SU-DHL-6 (cell line): ENCODE data around the gene CCNJL.
"Not testable (repeated sequence)": the region's sequence is repeated elsewhere in the genome, so short reads cannot be mapped to it uniquely, and the experiment has no call there.

Experiments used
- EZH2phosphoT487 ChIP-seq: fragments of 200-600 bp; sonication (generic), shearing (Covaris generic); conservative IDR thresholded peaks from 2 replicates; pipeline ENCODE4 v1.6.1; 2018; ENCODE audit warnings: mild to moderate bottlenecking, antibody characterized with exemption, low read length, moderate library complexity, mixed read lengths
- TF ChIP-seq, protein P1 (sequence below): fragments of 200-600 bp; sonication (generic); IDR thresholded peaks from one replicate; pipeline ENCODE4 v1.5.1; 2017; ENCODE audit warnings: antibody characterized with exemption, mild to moderate bottlenecking, low read length, moderate library complexity; ENCODE audit not compliant: insufficient read depth, poor library complexity, severe bottlenecking

DNA sequence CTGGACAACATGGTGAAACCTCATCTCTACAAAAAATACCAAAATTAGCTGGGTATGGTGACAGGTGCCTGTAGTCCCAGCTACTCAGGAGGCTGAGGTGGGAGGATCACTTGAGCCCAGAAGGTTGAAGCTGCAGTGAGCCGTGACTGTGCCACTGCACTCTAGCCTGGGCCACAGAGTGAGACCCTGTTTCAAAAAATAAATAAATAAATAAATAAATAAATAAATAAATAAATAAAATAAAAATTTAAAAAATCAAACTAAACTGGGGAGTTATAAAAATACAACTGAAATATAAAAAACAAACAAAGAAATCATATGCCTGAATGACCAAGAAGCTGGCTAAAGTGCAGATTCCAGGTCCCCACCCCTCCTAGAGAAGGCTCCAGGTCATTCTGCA lies 62.8 kb downstream of the CCNJL start:
- TF ChIP-seq, protein P1, sequence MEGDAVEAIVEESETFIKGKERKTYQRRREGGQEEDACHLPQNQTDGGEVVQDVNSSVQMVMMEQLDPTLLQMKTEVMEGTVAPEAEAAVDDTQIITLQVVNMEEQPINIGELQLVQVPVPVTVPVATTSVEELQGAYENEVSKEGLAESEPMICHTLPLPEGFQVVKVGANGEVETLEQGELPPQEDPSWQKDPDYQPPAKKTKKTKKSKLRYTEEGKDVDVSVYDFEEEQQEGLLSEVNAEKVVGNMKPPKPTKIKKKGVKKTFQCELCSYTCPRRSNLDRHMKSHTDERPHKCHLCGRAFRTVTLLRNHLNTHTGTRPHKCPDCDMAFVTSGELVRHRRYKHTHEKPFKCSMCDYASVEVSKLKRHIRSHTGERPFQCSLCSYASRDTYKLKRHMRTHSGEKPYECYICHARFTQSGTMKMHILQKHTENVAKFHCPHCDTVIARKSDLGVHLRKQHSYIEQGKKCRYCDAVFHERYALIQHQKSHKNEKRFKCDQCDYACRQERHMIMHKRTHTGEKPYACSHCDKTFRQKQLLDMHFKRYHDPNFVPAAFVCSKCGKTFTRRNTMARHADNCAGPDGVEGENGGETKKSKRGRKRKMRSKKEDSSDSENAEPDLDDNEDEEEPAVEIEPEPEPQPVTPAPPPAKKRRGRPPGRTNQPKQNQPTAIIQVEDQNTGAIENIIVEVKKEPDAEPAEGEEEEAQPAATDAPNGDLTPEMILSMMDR: not testable (repeated sequence)
- TF ChIP-seq EZH2phosphoT487: not testable (repeated sequence)
